Fibroblast of lung (primary cell): Measurements from ENCODE around the gene GNG7. TPM values are rescaled to one million over a fixed set of nuclear protein-coding genes. Genes with fewer than 3 reads are reported as not detected.

Source experiments
- DNase-seq, 2 donors: peaks; one replicate each; pipeline versions ENCODE4 v3.0.0 to v3.0.0-alpha.2; 2010; ENCODE audit warnings: low read depth in 2 of 2
- H2AFZ ChIP-seq: 2 replicates; pipeline ENCODE4 v1.5.1; 2012; ENCODE audit warnings: low read length, control low read depth, inconsistent platforms
- H3K27ac ChIP-seq: 2 replicates; pipeline ENCODE4 v1.5.1; 2011; ENCODE audit warnings: low read length, control low read depth; ENCODE audit not compliant: insufficient read depth
- H3K27me3 ChIP-seq: 2 replicates; pipeline ENCODE4 v1.5.1; 2011; ENCODE audit warnings: mild to moderate bottlenecking, low read length; ENCODE audit not compliant: control insufficient read depth, insufficient read depth
- H3K36me3 ChIP-seq: 2 replicates; pipeline ENCODE4 v1.5.1; 2011; ENCODE audit warnings: low read length; ENCODE audit not compliant: control insufficient read depth, insufficient read depth
- H3K4me1 ChIP-seq: 2 replicates; pipeline ENCODE4 v1.5.1; 2011; ENCODE audit warnings: low read length; ENCODE audit not compliant: control insufficient read depth, insufficient read depth; ENCODE audit errors: extremely low read depth
- H3K4me2 ChIP-seq: 2 replicates; pipeline ENCODE4 v1.5.1; 2011; ENCODE audit warnings: low read length, control low read depth; ENCODE audit not compliant: insufficient read depth; ENCODE audit errors: extremely low read depth
- H3K4me3 ChIP-seq, 4 experiments: fragments of 200-600 bp in 1 of 4; sonication (generic) in 1 of 4; replicated peaks in 1 of 4; 2 replicates each; pipeline ENCODE4 v1.5.1; 2011 to 2016; ENCODE audit warnings: low read length in 4 of 4, low read depth in 3 of 4, mild to moderate bottlenecking in 3 of 4, control low read depth in 2 of 4, inconsistent platforms in 1 of 4, mixed read lengths in 1 of 4; ENCODE audit not compliant: insufficient read depth in 1 of 4; ENCODE audit errors: control extremely low read depth in 1 of 4
- H3K79me2 ChIP-seq: 2 replicates; pipeline ENCODE4 v1.5.1; 2012; ENCODE audit warnings: mild to moderate bottlenecking, low read length, inconsistent platforms; ENCODE audit not compliant: control insufficient read depth, insufficient read depth
- H3K9ac ChIP-seq: 2 replicates; pipeline ENCODE4 v1.5.1; 2011; ENCODE audit warnings: mild to moderate bottlenecking, low read length, control low read depth; ENCODE audit not compliant: insufficient read depth
- H3K9me3 ChIP-seq: 2 replicates; pipeline ENCODE4 v1.5.1; 2012; ENCODE audit warnings: low read depth, low read length; ENCODE audit not compliant: control insufficient read depth, insufficient read depth
- H4K20me1 ChIP-seq: 2 replicates; pipeline ENCODE4 v1.5.1; 2011; ENCODE audit warnings: low read length; ENCODE audit not compliant: control insufficient read depth, insufficient read depth; ENCODE audit errors: extremely low read depth
- CTCF ChIP-seq, 2 donors: IDR thresholded peaks in 1 of 2; conservative IDR thresholded peaks in 1 of 2; 1 replicate in 1 of 2; 2 replicates in 1 of 2; pipeline ENCODE4 v1.5.1; 2011 to 2012; ENCODE audit warnings: low read length in 2 of 2, control low read depth in 1 of 2, inconsistent platforms in 1 of 2, low read depth in 1 of 2, mild to moderate bottlenecking in 1 of 2
- EZH2 ChIP-seq: IDR thresholded peaks from 2 replicates; pipeline ENCODE4 v1.5.1; 2012; ENCODE audit warnings: low read length, control low read depth, mild to moderate bottlenecking; ENCODE audit errors: missing control alignments
- polyA plus RNA-seq, 2 donors: library from polyadenylated mRNA; depleted of rRNA in 1 of 2; stranded (reverse) in 1 of 2; unstranded in 1 of 2; fragments of >200 nt; gene quantifications; 2 replicates each; pipeline ENCODE4 v1.2.1, GENCODE V29; 2011 to 2012; ENCODE audit warnings: missing spikeins in 1 of 2
- total RNA-seq: library from RNA; depleted of rRNA; stranded (reverse); fragments of >200 nt; gene quantifications from 2 replicates; pipeline ENCODE4 v1.2.1, GENCODE V29; 2014

The GNG7 gene
- total and polyA plus RNA-seq, 2 donors (not counting 1 experiment from before 2014, with no cell fraction given) = 0.27 to 0.83 TPM

- TF ChIP-seq EZH2 (no peak), CTCF (conservative IDR thresholded peaks at IDR 0.05 in 1 of 2, IDR thresholded peaks at IDR 0.05 in 1 of 2; ENCODE audit: low read depth in 1 of 2, low read length in 2 of 2) (no peak)
- no peaks in the 10 kb centered on the region for H3K9me3 ChIP-seq
- no peak overlapping the region for H3K4me3 ChIP-seq
- peaks cover 24% of the 10 kb centered on the region for H3K4me1 ChIP-seq
- peak overlapping the region; percentile 67 for H3K27ac ChIP-seq
- DNase-seq = peak; percentile 83 to 84
- H3K79me2 ChIP-seq = no peaks in the 10 kb centered on the region
- H3K27me3 ChIP-seq = no peaks in the 10 kb centered on the region
- no peaks in the 10 kb centered on the region for H3K36me3 ChIP-seq
- H3K9ac ChIP-seq = no peak overlapping the region
- H2AFZ ChIP-seq = no peak overlapping the region
- H4K20me1 ChIP-seq = no peaks in the 10 kb centered on the region
- H3K4me2 ChIP-seq = no peak overlapping the region
Measured at GRCh38 chr19:2529473-2529918, 173.0 kb downstream of the GNG7 start.

- no peak overlapping the region for H3K4me2 ChIP-seq
- H3K9me3 ChIP-seq = no peaks in the 10 kb centered on the region
- H3K4me1 ChIP-seq = peaks cover 26% of the 10 kb centered on the region
- H3K79me2 ChIP-seq = no peaks in the 10 kb centered on the region
- H3K9ac ChIP-seq = no peak overlapping the region
- H3K27ac ChIP-seq = peak overlapping the region; percentile 67
- no peaks in the 10 kb centered on the region for H3K36me3 ChIP-seq
- H3K27me3 ChIP-seq = no peaks in the 10 kb centered on the region
- no peak for TF ChIP-seq EZH2
- TF ChIP-seq CTCF (conservative IDR thresholded peaks at IDR 0.05 in 1 of 2, IDR thresholded peaks at IDR 0.05 in 1 of 2; ENCODE audit: low read depth in 1 of 2, low read length in 2 of 2) = no peak
- H4K20me1 ChIP-seq = no peaks in the 10 kb centered on the region
- H3K4me3 ChIP-seq = no peak overlapping the region
- DNase-seq = peak in 1 of 2 donors; percentile 45
- H2AFZ ChIP-seq = no peak overlapping the region
Measured at GRCh38 chr19:2528675-2529101, 173.8 kb downstream of the GNG7 start.

- Histone ChIP-seq H3K27ac (no peak overlapping the region), H3K36me3 (no peaks in the 10 kb centered on the region), H3K4me2 (no peak overlapping the region), H3K4me1 (peaks cover 24% of the 10 kb centered on the region), H3K27me3 (no peaks in the 10 kb centered on the region), H2AFZ (no peak overlapping the region), H3K9ac (no peak overlapping the region), H4K20me1 (no peaks in the 10 kb centered on the region), H3K4me3 (no peak overlapping the region), H3K9me3 (no peaks in the 10 kb centered on the region), H3K79me2 (no peaks in the 10 kb centered on the region)
- TF ChIP-seq EZH2 = no peak
- TF ChIP-seq CTCF (conservative IDR thresholded peaks at IDR 0.05 in 1 of 2, IDR thresholded peaks at IDR 0.05 in 1 of 2; ENCODE audit: low read depth in 1 of 2, low read length in 2 of 2) = no peak
- DNase-seq = no peak
Measured at GRCh38 chr19:2527686-2528085, 174.8 kb downstream of the GNG7 start.
